Neural cell (in vitro differentiated cells): ENCODE data around the gene THEM5. TPM values are rescaled to one million over a fixed set of nuclear protein-coding genes. Genes with fewer than 3 reads are reported as not detected.

ENCODE experiments used
- H2AFZ ChIP-seq: fragments of 200-600, 300-800 bp; sonication (generic), shearing (Covaris generic); 2 replicates; pipeline ENCODE4 v1.6.0; 2014; ENCODE audit warnings: low read depth, mild to moderate bottlenecking, antibody characterized with exemption, low read length, moderate library complexity
- H3F3A ChIP-seq: fragments of 200-600 bp; shearing (Covaris generic); 2 replicates; pipeline ENCODE4 v1.6.1; 2016; ENCODE audit warnings: mild to moderate bottlenecking, moderate library complexity, mixed read lengths, antibody characterized with exemption, low read length; ENCODE audit not compliant: insufficient read depth, poor library complexity, severe bottlenecking
- H3K27ac ChIP-seq: fragments of 200-600, 300-800 bp; sonication (generic), shearing (Covaris generic); 2 replicates; pipeline ENCODE4 v1.5.1; 2014; ENCODE audit warnings: mild to moderate bottlenecking, low read length, moderate library complexity
- H3K27me3 ChIP-seq: fragments of 300-800, 200-600 bp; sonication (generic), shearing (Covaris generic); 2 replicates; pipeline ENCODE4 v1.6.0; 2014; ENCODE audit warnings: mild to moderate bottlenecking, low read depth, low read length, moderate library complexity; ENCODE audit not compliant: insufficient read depth
- H3K36me3 ChIP-seq: fragments of 300-800, 200-600 bp; sonication (generic), shearing (Covaris generic); 2 replicates; pipeline ENCODE4 v1.5.1; 2014; ENCODE audit warnings: mild to moderate bottlenecking, antibody characterized with exemption, low read length, moderate library complexity; ENCODE audit not compliant: insufficient read depth
- H3K4me2 ChIP-seq: fragments of 300-800, 200-600 bp; sonication (generic), shearing (Covaris generic); 2 replicates; pipeline ENCODE4 v1.6.0; 2014; ENCODE audit warnings: mild to moderate bottlenecking, low read length
- H3K4me3 ChIP-seq: fragments of 300-800, 200-600 bp; sonication (generic), shearing (Covaris generic); 2 replicates; pipeline ENCODE4 v1.5.1; 2014; ENCODE audit warnings: mild to moderate bottlenecking, low read length, moderate library complexity
- H3K79me2 ChIP-seq: fragments of 200-600 bp; shearing (Covaris generic); replicated peaks from 2 replicates; pipeline ENCODE4 v1.6.0; 2014; ENCODE audit warnings: mild to moderate bottlenecking, low read length, moderate library complexity; ENCODE audit not compliant: insufficient read depth
- H3K9ac ChIP-seq: fragments of 300-800, 200-600 bp; sonication (generic), shearing (Covaris generic); 2 replicates; pipeline ENCODE4 v1.6.1; 2016; ENCODE audit warnings: mild to moderate bottlenecking, low read length, mixed read lengths
- H3K9me2 ChIP-seq: fragments of 200-600 bp; shearing (Covaris generic); 2 replicates; pipeline ENCODE4 v1.6.1; 2016; ENCODE audit warnings: mild to moderate bottlenecking, low read length, mixed read lengths; ENCODE audit not compliant: insufficient read depth
- H3K9me3 ChIP-seq: fragments of 200-600, 300-800 bp; sonication (generic), shearing (Covaris generic); 2 replicates; pipeline ENCODE4 v1.6.1; 2016; ENCODE audit warnings: mild to moderate bottlenecking, mixed run types, low read length, moderate library complexity, mixed read lengths
- H4K20me1 ChIP-seq: fragments of 200-600 bp; shearing (Covaris generic); 2 replicates; pipeline ENCODE4 v1.6.1; 2016; ENCODE audit warnings: mild to moderate bottlenecking, mixed run types; ENCODE audit not compliant: insufficient read depth
- EP300 ChIP-seq: fragments of 450-650 bp; conservative IDR thresholded peaks from 2 replicates; pipeline ENCODE4 v1.6.1; 2014; ENCODE audit warnings: antibody characterized with exemption, mild to moderate bottlenecking, moderate library complexity; ENCODE audit not compliant: poor library complexity, severe bottlenecking
- EZH2 ChIP-seq: fragments of 200-600, 300-800 bp; shearing (Covaris generic), sonication (generic); IDR thresholded peaks from 2 replicates; pipeline ENCODE4 v1.6.1; 2014; ENCODE audit warnings: antibody characterized with exemption, low read length, borderline replicate concordance, mild to moderate bottlenecking; ENCODE audit not compliant: insufficient read depth, poor library complexity, severe bottlenecking
- MXI1 ChIP-seq: fragments of 450-650 bp; conservative IDR thresholded peaks from 2 replicates; pipeline ENCODE4 v1.6.1; 2014; ENCODE audit warnings: antibody characterized with exemption, mild to moderate bottlenecking; ENCODE audit not compliant: poor library complexity, severe bottlenecking
- POLR2AphosphoS5 ChIP-seq: IDR thresholded peaks from 2 replicates; pipeline ENCODE4 v1.6.1; 2012
- RAD21 ChIP-seq: fragments of 450-650 bp; conservative IDR thresholded peaks from 2 replicates; pipeline ENCODE4 v1.6.1; 2014; ENCODE audit warnings: antibody characterized with exemption, mild to moderate bottlenecking, moderate library complexity
- SMC3 ChIP-seq: fragments of 450-650 bp; conservative IDR thresholded peaks from 2 replicates; pipeline ENCODE4 v1.6.1; 2014; ENCODE audit warnings: antibody characterized with exemption, mild to moderate bottlenecking, moderate library complexity; ENCODE audit not compliant: poor library complexity
- TAF1 ChIP-seq: IDR thresholded peaks from 2 replicates; pipeline ENCODE4 v1.6.1; 2012; ENCODE audit warnings: low read depth
- polyA plus RNA-seq: library from polyadenylated mRNA; depleted of rRNA; stranded (reverse); fragments of >200 nt; gene quantifications from 2 replicates; pipeline ENCODE4 v1.2.3, GENCODE V29; 2014
- TF ChIP-seq, protein P1 (sequence below): IDR thresholded peaks from 2 replicates; pipeline ENCODE4 v1.6.1; 2012; ENCODE audit warnings: borderline replicate concordance
- TF ChIP-seq, protein P2 (sequence below): fragments of 450-650 bp; IDR thresholded peaks from 2 replicates; pipeline ENCODE4 v1.5.1; 2014; ENCODE audit warnings: antibody characterized with exemption, mild to moderate bottlenecking, moderate library complexity; ENCODE audit not compliant: poor library complexity, severe bottlenecking

Gene THEM5
- polyA plus RNA-seq, 1 donor from 2014 or later: not detected

DNA sequence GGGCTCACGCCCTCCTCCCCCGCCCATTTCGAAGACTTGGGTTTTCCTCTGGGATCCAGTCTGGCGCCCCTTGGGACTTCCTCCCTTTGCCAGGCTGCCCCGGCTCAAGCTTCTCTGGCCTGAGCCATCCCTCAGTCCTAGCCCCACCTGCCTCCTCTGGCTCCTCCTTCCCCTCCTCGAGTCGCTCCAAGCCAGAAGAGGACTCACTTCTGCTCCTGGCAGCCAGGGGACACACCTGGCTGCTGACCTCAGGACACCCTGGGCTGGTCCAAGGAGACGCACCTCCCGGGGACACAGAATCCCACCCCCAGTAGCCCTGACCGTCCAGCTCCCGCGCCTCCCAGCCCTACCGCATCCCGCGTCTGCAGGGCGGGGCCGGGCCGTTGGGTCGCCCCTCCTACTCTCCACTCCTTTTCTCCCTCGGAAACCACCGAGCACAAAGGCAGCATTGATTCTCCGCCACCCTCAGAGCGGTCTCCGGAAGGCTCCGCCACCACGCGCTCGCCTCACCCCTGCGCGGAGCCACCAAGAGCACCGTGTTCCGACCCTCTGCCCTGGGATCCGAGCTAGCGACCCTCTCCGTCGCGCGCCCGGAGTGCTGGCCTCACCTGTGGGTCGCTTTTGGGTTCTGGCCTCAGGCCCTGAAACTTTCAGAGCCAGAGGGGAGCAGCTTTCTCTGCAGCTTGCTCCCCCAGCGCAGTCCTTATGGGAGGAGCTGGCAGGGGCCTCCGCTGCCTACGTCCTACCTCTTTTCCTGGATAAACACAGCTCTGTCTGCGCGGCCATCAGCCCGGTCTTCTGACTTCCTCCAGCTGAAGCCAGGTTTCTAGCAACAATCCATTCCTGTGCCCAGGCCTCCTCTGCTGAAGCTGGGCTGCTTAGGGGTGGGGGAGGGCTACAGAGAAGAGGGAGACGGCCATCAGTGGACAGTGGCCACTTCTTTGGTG, 13.8 kb downstream of the THEM5 start, which contains the start of gene C2CD4D:
TSS of gene C2CD4D (minus strand) at position 364 of the 947 bp plus-strand sequence. CDS start 831 bp downstream, outside the sequence.
- Histone ChIP-seq H3K27me3 (peaks cover 57% of the 10 kb centered on the region), H4K20me1 (no peaks in the 10 kb centered on the region), H3K9me2 (no peaks in the 10 kb centered on the region), H3K4me2 (no peak within 1 kb of the TSS), H3K36me3 (no peaks in the 10 kb centered on the region), H3K79me2 (no peaks in the 10 kb centered on the region), H2AFZ (no peak within 1 kb of the TSS), H3K4me3 (peak within 1 kb of the TSS; percentile 44), H3F3A (no peaks in the 10 kb centered on the region), H3K27ac (no peak within 1 kb of the TSS), H3K9me3 (no peaks in the 10 kb centered on the region), H3K9ac (no peak within 1 kb of the TSS)
- no peak for TF ChIP-seq TAF1
- TF ChIP-seq, protein P1, sequence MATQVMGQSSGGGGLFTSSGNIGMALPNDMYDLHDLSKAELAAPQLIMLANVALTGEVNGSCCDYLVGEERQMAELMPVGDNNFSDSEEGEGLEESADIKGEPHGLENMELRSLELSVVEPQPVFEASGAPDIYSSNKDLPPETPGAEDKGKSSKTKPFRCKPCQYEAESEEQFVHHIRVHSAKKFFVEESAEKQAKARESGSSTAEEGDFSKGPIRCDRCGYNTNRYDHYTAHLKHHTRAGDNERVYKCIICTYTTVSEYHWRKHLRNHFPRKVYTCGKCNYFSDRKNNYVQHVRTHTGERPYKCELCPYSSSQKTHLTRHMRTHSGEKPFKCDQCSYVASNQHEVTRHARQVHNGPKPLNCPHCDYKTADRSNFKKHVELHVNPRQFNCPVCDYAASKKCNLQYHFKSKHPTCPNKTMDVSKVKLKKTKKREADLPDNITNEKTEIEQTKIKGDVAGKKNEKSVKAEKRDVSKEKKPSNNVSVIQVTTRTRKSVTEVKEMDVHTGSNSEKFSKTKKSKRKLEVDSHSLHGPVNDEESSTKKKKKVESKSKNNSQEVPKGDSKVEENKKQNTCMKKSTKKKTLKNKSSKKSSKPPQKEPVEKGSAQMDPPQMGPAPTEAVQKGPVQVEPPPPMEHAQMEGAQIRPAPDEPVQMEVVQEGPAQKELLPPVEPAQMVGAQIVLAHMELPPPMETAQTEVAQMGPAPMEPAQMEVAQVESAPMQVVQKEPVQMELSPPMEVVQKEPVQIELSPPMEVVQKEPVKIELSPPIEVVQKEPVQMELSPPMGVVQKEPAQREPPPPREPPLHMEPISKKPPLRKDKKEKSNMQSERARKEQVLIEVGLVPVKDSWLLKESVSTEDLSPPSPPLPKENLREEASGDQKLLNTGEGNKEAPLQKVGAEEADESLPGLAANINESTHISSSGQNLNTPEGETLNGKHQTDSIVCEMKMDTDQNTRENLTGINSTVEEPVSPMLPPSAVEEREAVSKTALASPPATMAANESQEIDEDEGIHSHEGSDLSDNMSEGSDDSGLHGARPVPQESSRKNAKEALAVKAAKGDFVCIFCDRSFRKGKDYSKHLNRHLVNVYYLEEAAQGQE: no peak
- TF ChIP-seq RAD21: no peak
- no peak for TF ChIP-seq POLR2AphosphoS5
- no peak for TF ChIP-seq SMC3
- TF ChIP-seq, protein P2, sequence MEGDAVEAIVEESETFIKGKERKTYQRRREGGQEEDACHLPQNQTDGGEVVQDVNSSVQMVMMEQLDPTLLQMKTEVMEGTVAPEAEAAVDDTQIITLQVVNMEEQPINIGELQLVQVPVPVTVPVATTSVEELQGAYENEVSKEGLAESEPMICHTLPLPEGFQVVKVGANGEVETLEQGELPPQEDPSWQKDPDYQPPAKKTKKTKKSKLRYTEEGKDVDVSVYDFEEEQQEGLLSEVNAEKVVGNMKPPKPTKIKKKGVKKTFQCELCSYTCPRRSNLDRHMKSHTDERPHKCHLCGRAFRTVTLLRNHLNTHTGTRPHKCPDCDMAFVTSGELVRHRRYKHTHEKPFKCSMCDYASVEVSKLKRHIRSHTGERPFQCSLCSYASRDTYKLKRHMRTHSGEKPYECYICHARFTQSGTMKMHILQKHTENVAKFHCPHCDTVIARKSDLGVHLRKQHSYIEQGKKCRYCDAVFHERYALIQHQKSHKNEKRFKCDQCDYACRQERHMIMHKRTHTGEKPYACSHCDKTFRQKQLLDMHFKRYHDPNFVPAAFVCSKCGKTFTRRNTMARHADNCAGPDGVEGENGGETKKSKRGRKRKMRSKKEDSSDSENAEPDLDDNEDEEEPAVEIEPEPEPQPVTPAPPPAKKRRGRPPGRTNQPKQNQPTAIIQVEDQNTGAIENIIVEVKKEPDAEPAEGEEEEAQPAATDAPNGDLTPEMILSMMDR: no peak
- no peak for TF ChIP-seq MXI1
- TF ChIP-seq EZH2: no peak
- TF ChIP-seq EP300: no peak

DNA sequence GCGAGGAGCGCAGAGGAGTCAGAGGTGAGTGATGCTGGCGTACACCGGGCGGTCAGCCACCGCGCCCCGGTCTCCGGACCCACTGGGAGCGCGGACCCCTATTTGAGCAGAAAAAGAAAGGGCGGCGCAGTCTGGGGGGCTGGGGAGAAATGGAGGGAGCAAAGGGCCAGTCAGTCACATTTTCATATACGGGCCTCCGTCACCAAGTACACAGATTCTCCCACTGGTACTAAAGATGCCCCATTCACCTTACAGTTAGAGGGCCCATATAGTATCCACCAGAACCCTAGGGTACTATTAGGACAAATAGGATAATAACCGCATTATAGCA, 14.5 kb downstream of the THEM5 start:
- H3K9me3 ChIP-seq: no peaks in the 10 kb centered on the region
- H3F3A ChIP-seq: no peaks in the 10 kb centered on the region
- TF ChIP-seq TAF1 (no peak), POLR2AphosphoS5 (no peak), EZH2 (no peak), MXI1 (no peak), SMC3 (no peak), EP300 (no peak), RAD21 (no peak)
- TF ChIP-seq, protein P1: no peak
- TF ChIP-seq, protein P2: no peak
- no peak overlapping the region for H3K4me2 ChIP-seq
- H3K27ac ChIP-seq: no peak overlapping the region
- no peaks in the 10 kb centered on the region for H4K20me1 ChIP-seq
- H3K9me2 ChIP-seq: no peaks in the 10 kb centered on the region
- H3K79me2 ChIP-seq: no peaks in the 10 kb centered on the region
- no peak overlapping the region for H3K9ac ChIP-seq
- H3K27me3 ChIP-seq: peaks cover 57% of the 10 kb centered on the region
- H2AFZ ChIP-seq: no peak overlapping the region
- H3K36me3 ChIP-seq: no peaks in the 10 kb centered on the region
- H3K4me3 ChIP-seq: peak overlapping the region; percentile 33
